Stimulated activated CD8-positive, alpha-beta memory T cell treated with anti-CD3 and anti-CD28 coated beads, Interleukin-2, amount 100 ng/mL, for 48 hours (primary cell): Measurements from ENCODE around the gene MIA3.
"Not testable (repeated sequence)": the region's sequence is repeated elsewhere in the genome, so short reads cannot be mapped to it uniquely, and the experiment has no call there.

ENCODE experiments used
- DNase-seq, 2 donors: peaks; one replicate each; pipeline ENCODE4 v3.0.0-alpha.2; 2020; ENCODE audit warnings: low read depth in 2 of 2

Gene MIA3

GRCh38 chr1:222663431-222663934 lies 45.6 kb downstream of the MIA3 start:
- DNase-seq = no peak

- DNase-seq = no peak
Measured at GRCh38 chr1:222665964-222666363, 48.1 kb downstream of the MIA3 start.

- DNase-seq = not testable (repeated sequence)
Measured at GRCh38 chr1:222668184-222668583, 50.3 kb downstream of the MIA3 start.

DNA sequence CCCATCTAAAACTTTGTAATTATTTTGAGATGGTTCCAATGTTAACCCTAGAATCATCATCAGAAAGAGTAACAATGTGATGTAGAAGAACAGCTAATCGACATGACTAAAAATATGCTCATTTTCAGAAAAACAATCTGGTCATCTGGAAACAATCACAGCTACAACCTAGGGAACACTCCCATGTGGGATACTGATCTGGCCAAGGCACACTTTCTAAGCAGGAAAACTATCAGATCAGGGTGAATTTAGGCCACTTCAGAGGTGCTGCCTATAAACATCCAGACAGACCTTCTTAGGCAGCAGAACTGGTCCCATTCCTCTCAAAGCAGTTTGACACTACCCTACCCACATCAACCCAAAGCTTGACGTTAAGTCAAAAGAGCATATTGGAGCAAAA lies 51.2 kb downstream of the MIA3 start:
- not testable (repeated sequence) for DNase-seq

- DNase-seq = no peak
Measured at GRCh38 chr1:222670110-222670509, 52.2 kb downstream of the MIA3 start.

DNA sequence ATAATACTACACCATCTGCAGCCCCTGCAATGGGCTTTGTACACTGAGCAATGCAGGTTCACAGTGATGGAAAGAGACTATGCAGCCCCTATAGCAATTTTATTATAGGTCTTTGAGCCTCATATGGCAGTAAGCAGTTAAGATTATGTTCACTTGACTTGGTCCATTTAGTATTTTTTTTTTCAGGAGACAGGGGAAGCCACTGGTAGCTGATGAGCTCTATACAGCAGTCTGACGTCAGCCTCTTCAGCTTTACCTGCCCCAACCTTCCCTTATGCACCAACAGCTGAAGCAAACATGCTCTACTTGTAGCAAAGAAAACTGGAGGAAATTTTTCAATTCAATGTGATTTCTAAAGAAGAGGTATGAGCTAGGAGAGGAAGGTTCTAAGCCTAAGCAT lies 62.2 kb downstream of the MIA3 start:
- no peak for DNase-seq

- no peak for DNase-seq
Measured at GRCh38 chr1:222691016-222691415, 73.1 kb downstream of the MIA3 start.

- no peak for DNase-seq
Measured at GRCh38 chr1:222694927-222695326, 77.0 kb downstream of the MIA3 start.

DNA sequence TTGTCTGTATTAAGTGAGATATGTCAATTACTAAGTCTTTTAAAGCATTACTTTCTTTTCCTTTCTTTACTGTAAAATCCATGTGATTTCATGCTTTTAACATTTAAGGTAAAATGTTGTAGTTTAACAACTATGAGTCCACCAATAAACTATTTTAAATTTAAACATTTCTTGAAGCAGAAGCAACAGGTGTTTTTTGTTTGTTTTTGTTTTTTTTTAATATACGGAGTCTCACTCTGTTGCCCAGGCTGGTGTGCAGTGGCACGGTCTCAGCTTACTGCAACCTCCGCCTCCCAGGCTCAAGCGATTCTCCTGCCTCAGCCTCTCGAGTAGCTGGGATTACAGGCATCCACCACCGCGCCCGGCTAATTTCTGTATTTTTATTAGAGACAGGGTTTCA lies 78.8 kb downstream of the MIA3 start:
- DNase-seq = no peak

- no peak for DNase-seq
Measured at GRCh38 chr1:222697203-222697602, 79.3 kb downstream of the MIA3 start.

GRCh38 chr1:222697826-222698225 lies 79.9 kb downstream of the MIA3 start:
- no peak for DNase-seq

GRCh38 chr1:222702210-222702609 lies 84.3 kb downstream of the MIA3 start:
- no peak for DNase-seq

DNA sequence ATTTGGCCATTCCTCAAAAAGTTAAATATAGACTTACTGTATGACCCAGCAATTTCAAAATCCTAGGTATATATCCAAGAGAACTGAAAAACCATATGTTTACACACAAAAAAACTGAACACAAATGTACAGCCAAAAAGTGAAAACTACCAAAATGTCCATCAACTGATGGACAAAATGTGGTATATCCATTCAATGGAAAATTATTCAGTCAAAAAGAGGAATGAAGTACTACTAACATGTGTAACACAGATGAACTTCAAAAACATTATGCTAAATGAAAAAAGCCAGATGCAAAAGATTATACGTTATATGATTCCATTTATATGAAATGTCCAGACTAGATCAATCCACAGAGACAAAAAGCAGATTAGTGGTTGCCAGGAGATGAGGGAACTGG lies 86.4 kb downstream of the MIA3 start:
- no peak for DNase-seq

GRCh38 chr1:222706815-222707214 lies 88.9 kb downstream of the MIA3 start:
- DNase-seq = no peak

DNA sequence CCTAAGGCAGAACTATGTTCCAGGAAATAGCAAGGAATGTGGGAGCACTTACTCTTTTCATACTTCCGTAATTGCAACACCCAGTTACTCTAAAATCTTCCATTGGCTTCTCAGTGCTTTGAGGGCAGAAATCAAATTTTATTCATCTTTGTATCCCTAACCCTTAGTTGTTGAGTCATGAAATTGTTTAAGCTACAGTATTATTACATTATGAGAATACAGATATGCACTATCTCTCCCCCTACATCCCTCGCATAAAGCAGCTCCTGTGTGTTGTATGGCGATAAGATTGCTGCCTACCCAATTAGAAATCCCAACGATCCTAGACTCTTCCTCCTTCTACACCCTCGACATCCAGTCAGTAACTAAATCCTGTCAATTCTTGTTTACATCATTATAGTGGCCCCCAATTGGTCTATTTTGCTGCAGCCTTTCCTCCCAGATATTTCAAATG lies 91.8 kb downstream of the MIA3 start:
- DNase-seq = no peak

GRCh38 chr1:222711319-222712252 lies 93.7 kb downstream of the MIA3 start:
- peak; percentile 30 to 37 for DNase-seq

- DNase-seq = peak; percentile 92 to 94
Measured at GRCh38 chr1:222712253-222713090, 94.6 kb downstream of the MIA3 start, which contains the start of the genes AIDA and BROX. Gene AIDA (minus strand): TSS chr1:222712491. CDS start chr1:222712317, 174 bp downstream. Gene BROX (plus strand): TSS chr1:222712564. CDS start chr1:222715700, 3,136 bp downstream.

GRCh38 chr1:222713091-222713961 lies 95.4 kb downstream of the MIA3 start:
- DNase-seq = peak; percentile 83 to 85

DNA sequence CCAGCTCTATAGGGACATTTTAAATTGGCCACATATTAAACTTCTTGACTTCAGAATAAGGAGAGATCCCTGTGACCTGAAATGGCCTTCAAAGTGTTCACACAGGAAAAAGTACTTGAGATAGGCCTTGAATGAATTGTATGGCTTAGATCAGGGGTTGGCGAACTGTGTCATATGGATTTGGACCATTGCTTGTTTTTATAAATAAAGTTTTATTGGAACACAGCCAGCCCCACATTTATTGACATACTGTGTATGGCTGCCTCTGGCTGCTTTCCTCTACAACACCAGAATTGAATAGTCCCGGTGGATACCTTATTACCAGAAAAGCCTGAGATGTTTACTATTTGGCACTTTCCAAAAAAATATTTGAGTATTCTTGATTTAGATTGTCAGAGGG lies 98.5 kb downstream of the MIA3 start:
- DNase-seq = no peak
